Activated B cell treated with CpG ODN at 0.5 μM for 24 hours (primary cell): Measurements from ENCODE around the gene EPHA4. TPM values are rescaled to one million over a fixed set of nuclear protein-coding genes. Genes with fewer than 3 reads are reported as not detected.

ENCODE experiments used
- ATAC-seq: fragments of 200-7000 bp; cut with Tn5 transposase; one replicate; pipeline ENCODE4 v1.10.0; 2021; ENCODE audit warnings: low read depth, mild to moderate bottlenecking, moderate library complexity
- CTCF ChIA-PET: fragments of 350-600 bp; sonication (Branson Sonifier 250); formaldehyde crosslinking; loops from one replicate; lab custom pipeline; 2021; ENCODE audit warnings: antibody characterized with exemption; lab: Charles Lee
- POLR2A ChIA-PET: fragments of 350-600 bp; sonication (Branson Sonifier 250); formaldehyde crosslinking; loops from one replicate; lab custom pipeline; 2021; ENCODE audit warnings: antibody characterized with exemption; lab: Charles Lee
- DNase-seq: peaks from one replicate; pipeline ENCODE4 v3.0.0; 2022
- H3K27ac Mint-ChIP-seq: one replicate; pipeline ENCODE4 v1.8.0; 2020; ENCODE audit warnings: mixed read lengths
- H3K27me3 Mint-ChIP-seq: one replicate; pipeline ENCODE4 v1.8.0; 2021; ENCODE audit warnings: mixed read lengths
- H3K36me3 Mint-ChIP-seq: one replicate; pipeline ENCODE4 v1.8.0; 2021; ENCODE audit warnings: low read depth, mixed read lengths
- H3K4me1 Mint-ChIP-seq: one replicate; pipeline ENCODE4 v1.8.0; 2021; ENCODE audit warnings: mixed read lengths
- H3K4me3 Mint-ChIP-seq: one replicate; pipeline ENCODE4 v1.8.0; 2020; ENCODE audit warnings: mild to moderate bottlenecking, mixed read lengths
- H3K9me3 Mint-ChIP-seq: one replicate; pipeline ENCODE4 v1.8.0; 2020; ENCODE audit warnings: mixed read lengths
- intact Hi-C: fragments of 100-400 bp; cut with micrococcal nuclease; formaldehyde crosslinking; loops from one replicate; pipeline ENCODE4 v1.15.1; 2024
- total RNA-seq: library from RNA; stranded (reverse); gene quantifications from 2 replicates; pipeline ENCODE4 v1.2.3, GENCODE V29; 2022
- TF ChIP-seq, protein P1 (sequence below): fragments of 200-600 bp; IDR thresholded peaks from one replicate; pipeline ENCODE4 v1.8.0; 2022; ENCODE audit warnings: antibody characterized with exemption, mild to moderate bottlenecking

The EPHA4 gene
- total RNA-seq, 1 donor from 2014 or later: 26.4 TPM

DNA sequence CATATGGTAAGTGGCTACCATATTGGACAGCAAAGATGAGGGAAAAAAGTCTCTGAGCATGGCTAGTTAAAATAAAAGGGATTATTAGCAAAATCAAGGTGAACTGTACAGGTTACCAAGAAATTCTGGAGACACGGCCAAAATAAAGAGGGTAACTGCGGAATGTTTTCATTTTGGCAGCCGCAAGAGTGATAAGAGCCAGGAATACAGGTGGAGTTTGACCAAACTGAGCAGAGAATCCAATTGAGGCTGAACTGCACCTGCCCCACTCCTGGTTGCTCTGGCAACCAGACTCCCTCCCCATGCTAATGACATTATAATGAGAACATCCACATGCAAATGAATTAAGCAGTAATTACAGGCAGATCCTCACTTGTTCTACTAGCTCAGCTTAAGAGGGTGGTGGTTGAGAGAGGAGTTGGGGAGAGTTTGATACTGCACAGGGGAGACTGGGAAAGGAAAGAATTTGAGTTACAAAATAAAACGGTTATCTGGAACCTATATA lies 18.8 kb upstream of the EPHA4 start:
- CTCF ChIA-PET: no interaction called here
- DNase-seq (no peak), ATAC-seq (no peak)
- intact Hi-C loops: no loop called here
- H3K27ac Mint-ChIP-seq: no peak overlapping the region
- H3K9me3 Mint-ChIP-seq: no peaks in the 10 kb centered on the region
- no peaks in the 10 kb centered on the region for H3K36me3 Mint-ChIP-seq
- TF ChIP-seq, protein P1, sequence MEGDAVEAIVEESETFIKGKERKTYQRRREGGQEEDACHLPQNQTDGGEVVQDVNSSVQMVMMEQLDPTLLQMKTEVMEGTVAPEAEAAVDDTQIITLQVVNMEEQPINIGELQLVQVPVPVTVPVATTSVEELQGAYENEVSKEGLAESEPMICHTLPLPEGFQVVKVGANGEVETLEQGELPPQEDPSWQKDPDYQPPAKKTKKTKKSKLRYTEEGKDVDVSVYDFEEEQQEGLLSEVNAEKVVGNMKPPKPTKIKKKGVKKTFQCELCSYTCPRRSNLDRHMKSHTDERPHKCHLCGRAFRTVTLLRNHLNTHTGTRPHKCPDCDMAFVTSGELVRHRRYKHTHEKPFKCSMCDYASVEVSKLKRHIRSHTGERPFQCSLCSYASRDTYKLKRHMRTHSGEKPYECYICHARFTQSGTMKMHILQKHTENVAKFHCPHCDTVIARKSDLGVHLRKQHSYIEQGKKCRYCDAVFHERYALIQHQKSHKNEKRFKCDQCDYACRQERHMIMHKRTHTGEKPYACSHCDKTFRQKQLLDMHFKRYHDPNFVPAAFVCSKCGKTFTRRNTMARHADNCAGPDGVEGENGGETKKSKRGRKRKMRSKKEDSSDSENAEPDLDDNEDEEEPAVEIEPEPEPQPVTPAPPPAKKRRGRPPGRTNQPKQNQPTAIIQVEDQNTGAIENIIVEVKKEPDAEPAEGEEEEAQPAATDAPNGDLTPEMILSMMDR: no peak
- H3K4me1 Mint-ChIP-seq: no peaks in the 10 kb centered on the region
- POLR2A ChIA-PET: no interaction called here
- H3K27me3 Mint-ChIP-seq: peaks cover 20% of the 10 kb centered on the region
- no peak overlapping the region for H3K4me3 Mint-ChIP-seq

DNA sequence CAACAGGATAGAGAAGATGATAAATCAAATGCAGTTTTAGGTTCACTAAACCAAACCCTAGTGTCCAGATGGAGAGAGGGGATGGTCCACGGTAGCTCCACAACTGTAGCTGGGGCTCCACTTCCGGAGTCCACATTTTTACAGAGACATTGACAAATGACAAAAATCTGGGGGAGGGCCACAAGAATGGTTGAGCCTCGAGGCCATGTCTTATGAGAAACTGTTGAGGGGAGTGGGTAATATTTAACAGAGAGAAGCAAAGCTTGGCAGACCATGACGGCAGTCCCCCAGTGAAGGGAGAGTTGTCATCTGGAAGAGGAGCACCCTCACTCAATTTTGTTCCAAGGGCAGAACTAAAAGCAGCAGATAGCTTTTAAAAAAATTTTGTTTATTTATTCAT lies 17.6 kb upstream of the EPHA4 start:
- CTCF ChIA-PET: interaction anchor here (1.4 kb wide), 1 partner anchor 16 kb away, joined by 3 read pairs; no protein-coding TSS in a partner anchor
- no peak for ATAC-seq
- POLR2A ChIA-PET: no interaction called here
- H3K27ac Mint-ChIP-seq: no peak overlapping the region
- H3K9me3 Mint-ChIP-seq: no peaks in the 10 kb centered on the region
- H3K4me3 Mint-ChIP-seq: no peak overlapping the region
- no peak for DNase-seq
- H3K27me3 Mint-ChIP-seq: peaks cover 24% of the 10 kb centered on the region
- TF ChIP-seq, protein P1: no peak
- intact Hi-C loops: no loop called here
- no peaks in the 10 kb centered on the region for H3K4me1 Mint-ChIP-seq
- no peaks in the 10 kb centered on the region for H3K36me3 Mint-ChIP-seq

DNA sequence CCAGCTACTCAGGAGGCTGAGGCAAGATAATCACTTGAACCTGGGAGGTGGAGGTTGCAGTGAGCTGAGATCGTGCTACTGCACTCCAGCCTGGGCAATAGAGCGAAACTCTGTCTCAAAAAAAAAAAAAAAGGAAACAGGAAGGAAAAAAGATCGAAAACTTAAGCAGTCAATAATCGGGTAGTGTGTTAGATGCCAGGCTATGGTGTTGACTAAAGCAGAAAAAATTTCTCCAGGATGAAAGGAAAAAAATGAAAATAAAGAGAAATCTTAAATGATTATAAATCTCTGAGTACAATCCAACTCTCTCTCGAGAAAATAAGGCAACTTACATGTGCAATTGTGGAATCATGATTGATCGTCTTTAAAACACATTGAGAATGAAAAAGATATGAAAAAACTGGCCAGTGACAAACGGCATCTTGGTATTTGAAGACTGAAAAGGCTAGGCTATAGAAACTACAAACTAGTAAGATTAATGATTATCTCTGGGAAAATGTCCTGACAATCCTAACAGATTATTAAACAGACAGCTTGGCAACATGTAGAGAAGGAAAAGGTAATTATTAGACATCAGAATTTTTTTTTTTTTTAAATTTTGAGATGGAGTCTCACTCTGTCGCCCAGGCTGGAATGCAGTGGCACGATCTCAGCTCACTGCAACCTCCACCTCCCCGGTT lies 16.3 kb upstream of the EPHA4 start:
- ChIA-PET CTCF (no interaction called here), POLR2A (no interaction called here)
- peaks cover 25% of the 10 kb centered on the region for H3K27me3 Mint-ChIP-seq
- no peaks in the 10 kb centered on the region for H3K4me1 Mint-ChIP-seq
- no peak overlapping the region for H3K4me3 Mint-ChIP-seq
- intact Hi-C loops: no loop called here
- no peaks in the 10 kb centered on the region for H3K36me3 Mint-ChIP-seq
- H3K9me3 Mint-ChIP-seq: no peaks in the 10 kb centered on the region
- no peak overlapping the region for H3K27ac Mint-ChIP-seq
- TF ChIP-seq, protein P1: no peak
- DNase-seq (no peak), ATAC-seq (no peak)

DNA sequence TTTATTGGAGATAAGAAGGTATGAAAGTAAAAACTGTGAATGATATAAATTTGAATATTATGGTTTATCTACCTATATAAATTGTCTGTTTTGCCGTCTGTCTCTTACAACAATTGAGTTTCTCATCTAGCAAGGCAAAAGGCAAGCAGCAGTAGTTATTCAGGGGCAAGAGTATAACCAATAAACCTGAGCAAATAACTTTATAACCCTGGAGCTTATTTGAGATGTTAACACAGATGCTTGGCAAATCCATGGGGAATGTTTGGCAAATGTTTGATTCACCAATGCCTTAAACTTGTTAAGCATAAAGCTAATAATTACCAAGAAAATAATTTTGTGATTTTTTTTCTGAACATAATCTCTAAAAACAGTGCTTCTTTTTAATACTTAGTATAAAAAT lies 9.9 kb upstream of the EPHA4 start:
- H3K9me3 Mint-ChIP-seq: no peaks in the 10 kb centered on the region
- ChIA-PET CTCF (interaction anchor here (1.6 kb wide), 1 partner anchor 9 kb away, joined by 5 read pairs; no protein-coding TSS in a partner anchor), POLR2A (no interaction called here)
- DNase-seq: no peak
- TF ChIP-seq, protein P1: no peak
- H3K36me3 Mint-ChIP-seq: no peaks in the 10 kb centered on the region
- H3K4me1 Mint-ChIP-seq: no peaks in the 10 kb centered on the region
- peaks cover 32% of the 10 kb centered on the region for H3K27me3 Mint-ChIP-seq
- no peak overlapping the region for H3K4me3 Mint-ChIP-seq
- H3K27ac Mint-ChIP-seq: no peak overlapping the region
- ATAC-seq: no peak
- intact Hi-C loops: no loop called here

DNA sequence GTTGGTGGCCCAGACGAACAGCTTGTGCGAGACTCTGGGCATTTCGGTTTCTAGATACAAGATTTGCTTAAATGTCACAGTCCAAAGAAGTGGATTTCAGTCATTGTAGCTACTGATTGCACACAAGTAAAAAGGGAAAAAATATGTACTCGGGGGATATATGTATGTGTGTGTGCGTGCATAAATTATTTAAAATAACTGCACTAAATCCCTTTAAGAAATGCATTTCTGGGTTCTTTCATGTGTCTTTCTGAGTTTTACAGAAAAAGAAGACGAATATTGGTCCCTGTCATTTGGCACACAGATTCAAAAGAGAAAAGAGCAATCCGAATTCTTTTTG lies 2.1 kb upstream of the EPHA4 start:
- peaks cover 35% of the 10 kb centered on the region for H3K4me1 Mint-ChIP-seq
- ChIA-PET POLR2A (no interaction called here), CTCF (interaction anchor here (0.7 to 3.4 kb wide), 15 partner anchors 11 to 1842 kb away, joined by 3 to 21 read pairs (median 3); no protein-coding TSS in a partner anchor)
- peaks cover 21% of the 10 kb centered on the region for H3K27me3 Mint-ChIP-seq
- no peak for DNase-seq
- peaks cover 9% of the 10 kb centered on the region for H3K36me3 Mint-ChIP-seq
- no peak overlapping the region for H3K27ac Mint-ChIP-seq
- H3K4me3 Mint-ChIP-seq: peak overlapping the region; percentile 89
- ATAC-seq: no peak
- no peaks in the 10 kb centered on the region for H3K9me3 Mint-ChIP-seq
- TF ChIP-seq, protein P1: no peak
- intact Hi-C loops: loop anchor here (5.0 kb wide), 7 partner anchors 152 to 1083 kb away; partner anchors contain the start of gene FARSB
